CD14-positive monocyte (primary cell): ENCODE results near the gene GATA5. TPM values are rescaled to one million over a fixed set of nuclear protein-coding genes. Genes with fewer than 3 reads are reported as not detected.

ENCODE experiments used
- DNase-seq, 3 donors: peaks; one replicate each; pipeline ENCODE4 v3.0.0-alpha.2; 2011 to 2022
- H2AFZ ChIP-seq: 2 replicates; pipeline ENCODE4 v1.6.0; 2012; ENCODE audit warnings: mild to moderate bottlenecking, low read depth, low read length, inconsistent platforms; ENCODE audit not compliant: insufficient read depth, poor library complexity, severe bottlenecking
- H3K27ac ChIP-seq, 2 donors: 1 replicate in 1 of 2; 2 replicates in 1 of 2; pipeline ENCODE4 v1.5.1; 2012 to 2013; ENCODE audit warnings: low read length in 2 of 2, control low read depth in 1 of 2, inconsistent platforms in 1 of 2, low read depth in 1 of 2, mild to moderate bottlenecking in 1 of 2
- H3K27me3 ChIP-seq, 2 donors: one replicate each; pipeline versions ENCODE4 v1.6.0 to v1.6.1; 2011 to 2013; ENCODE audit warnings: low read length in 2 of 2; ENCODE audit not compliant: control insufficient read depth in 2 of 2, insufficient read depth in 2 of 2
- H3K36me3 ChIP-seq, 2 donors: replicated peaks in 1 of 2; 1 replicate in 1 of 2; 2 replicates in 1 of 2; pipeline versions ENCODE4 v1.5.1 to v1.6.1; 2012 to 2013; ENCODE audit warnings: low read length in 2 of 2, control low read depth in 1 of 2, inconsistent platforms in 1 of 2, mild to moderate bottlenecking in 1 of 2; ENCODE audit not compliant: insufficient read depth in 2 of 2, control insufficient read depth in 1 of 2
- H3K4me1 ChIP-seq, 2 donors: 1 replicate in 1 of 2; 2 replicates in 1 of 2; pipeline versions ENCODE4 v1.5.1 to v1.6.1; 2012 to 2013; ENCODE audit warnings: low read length in 2 of 2, control low read depth in 1 of 2, inconsistent platforms in 1 of 2, mild to moderate bottlenecking in 1 of 2, moderate library complexity in 1 of 2; ENCODE audit not compliant: insufficient read depth in 2 of 2, control insufficient read depth in 1 of 2
- H3K4me2 ChIP-seq: replicated peaks from 2 replicates; pipeline ENCODE3; 2012; ENCODE audit warnings: low read length, moderate library complexity, mild to moderate bottlenecking; ENCODE audit not compliant: poor library complexity, severe bottlenecking; ENCODE audit errors: extremely low read depth
- H3K4me3 ChIP-seq, 3 experiments: fragments of 200-600 bp in 1 of 3; sonication (generic) in 1 of 3; replicated peaks in 1 of 3; 1 replicate in 2 of 3; 2 replicates in 1 of 3; pipeline ENCODE4 v1.5.1; 2011 to 2013; ENCODE audit warnings: low read length in 3 of 3, mild to moderate bottlenecking in 3 of 3, control low read depth in 2 of 3, low read depth in 2 of 3, inconsistent platforms in 1 of 3, moderate library complexity in 1 of 3
- H3K79me2 ChIP-seq: 2 replicates; pipeline ENCODE4 v1.6.0; 2012; ENCODE audit warnings: mild to moderate bottlenecking, control low read depth, inconsistent platforms, low read length, moderate library complexity; ENCODE audit not compliant: insufficient read depth
- H3K9ac ChIP-seq: 2 replicates; pipeline ENCODE4 v1.6.0; 2017; ENCODE audit warnings: low read length, mild to moderate bottlenecking; ENCODE audit not compliant: insufficient read depth, poor library complexity, severe bottlenecking
- H3K9me3 ChIP-seq, 2 donors: replicated peaks in 1 of 2; 1 replicate in 1 of 2; 2 replicates in 1 of 2; pipeline versions ENCODE4 v1.5.1 to v1.6.1; 2012 to 2013; ENCODE audit warnings: low read length in 2 of 2, control low read depth in 1 of 2; ENCODE audit not compliant: control insufficient read depth in 1 of 2, insufficient read depth in 1 of 2
- H4K20me1 ChIP-seq: 2 replicates; pipeline ENCODE4 v1.6.0; 2012; ENCODE audit warnings: mild to moderate bottlenecking, low read length, control low read depth, moderate library complexity; ENCODE audit not compliant: insufficient read depth
- H3K27ac Mint-ChIP-seq, 7 donors: one replicate each; pipeline ENCODE4 v1.8.0; 2020; ENCODE audit warnings: mild to moderate bottlenecking in 7 of 7, mixed read lengths in 7 of 7, moderate library complexity in 6 of 7, inconsistent platforms in 2 of 7
- H3K27me3 Mint-ChIP-seq, 3 donors: one replicate each; pipeline ENCODE4 v1.8.0; 2021 to 2022; ENCODE audit warnings: low read depth in 3 of 3, mild to moderate bottlenecking in 3 of 3, mixed read lengths in 3 of 3, moderate library complexity in 3 of 3, inconsistent platforms in 1 of 3
- H3K36me3 Mint-ChIP-seq, 2 donors: one replicate each; pipeline ENCODE4 v1.8.0; 2020; ENCODE audit warnings: mixed read lengths in 2 of 2, inconsistent platforms in 1 of 2, mild to moderate bottlenecking in 1 of 2
- H3K4me1 Mint-ChIP-seq: one replicate; pipeline ENCODE4 v1.8.0; 2020; ENCODE audit warnings: mild to moderate bottlenecking, mixed read lengths
- H3K4me3 Mint-ChIP-seq, 2 donors: one replicate each; pipeline ENCODE4 v1.8.0; 2020; ENCODE audit warnings: mild to moderate bottlenecking in 2 of 2, mixed read lengths in 2 of 2, moderate library complexity in 1 of 2
- H3K9me3 Mint-ChIP-seq, 7 donors: one replicate each; pipeline ENCODE4 v1.8.0; 2020 to 2022; ENCODE audit warnings: mixed read lengths in 7 of 7, mild to moderate bottlenecking in 6 of 7, moderate library complexity in 6 of 7, inconsistent platforms in 2 of 7
- CTCF ChIP-seq: fragments of 200-600 bp; IDR thresholded peaks from one replicate; pipeline ENCODE4 v1.8.0; 2022; ENCODE audit warnings: antibody characterized with exemption, mild to moderate bottlenecking
- WGBS: methylation state at CpG from one replicate; pipeline ENCODE4 v1.1.5; 2013; ENCODE audit warnings: missing lambda C conversion rate; ENCODE audit not compliant: insufficient coverage; 5-methylcytosine and 5-hydroxymethylcytosine counted together
- intact Hi-C, 2 donors: fragments of 100-400 bp; cut with micrococcal nuclease; formaldehyde crosslinking; loops; one replicate each; pipeline versions ENCODE4 v1.15.0 to v1.15.1; 2023
- polyA plus RNA-seq, 3 donors: library from polyadenylated mRNA; depleted of rRNA in 1 of 3; unstranded in 2 of 3; stranded (reverse) in 1 of 3; fragments of 300-500 nt in 2 of 3; fragments of >200 nt in 1 of 3; fragmentation: Illumina TruSeq in 2 of 3; gene quantifications; 1 replicate in 2 of 3; 2 replicates in 1 of 3; pipeline ENCODE4 v1.2.3, GENCODE V29; 2012 to 2021

GATA5 gene
- polyA plus RNA-seq, 3 donors, result not detected

GRCh38 chr20:62425281-62426058 is 50.3 kb downstream of the GATA5 start:
- H3K27ac Mint-ChIP-seq, result no peak overlapping the region
- no peak overlapping the region for H3K4me3 Mint-ChIP-seq
- Histone ChIP-seq H3K9me3 (peaks cover 0 to 5% of the 10 kb centered on the region in 2 donors), H2AFZ (no peak overlapping the region), H3K4me1 (no peaks in the 10 kb centered on the region), H3K4me2 (no peak overlapping the region), H3K27ac (no peak overlapping the region), H3K79me2 (no peaks in the 10 kb centered on the region), H3K36me3 (no peaks in the 10 kb centered on the region), H3K4me3 (no peak overlapping the region), H3K27me3 (no peaks in the 10 kb centered on the region), H4K20me1 (no peaks in the 10 kb centered on the region), H3K9ac (no peak overlapping the region)
- no peak for TF ChIP-seq CTCF
- H3K9me3 Mint-ChIP-seq, result peaks cover 0 to 5% (median 0%) of the 10 kb centered on the region in 7 donors
- intact Hi-C loops, result no loop called here
- 90% methylated on average over 20 of the region's 21 CpGs for WGBS
- H3K27me3 Mint-ChIP-seq, result peaks cover 2 to 14% (median 7%) of the 10 kb centered on the region in 3 donors
- H3K36me3 Mint-ChIP-seq, result no peaks in the 10 kb centered on the region
- H3K4me1 Mint-ChIP-seq, result no peaks in the 10 kb centered on the region
- DNase-seq, result no peak

DNA sequence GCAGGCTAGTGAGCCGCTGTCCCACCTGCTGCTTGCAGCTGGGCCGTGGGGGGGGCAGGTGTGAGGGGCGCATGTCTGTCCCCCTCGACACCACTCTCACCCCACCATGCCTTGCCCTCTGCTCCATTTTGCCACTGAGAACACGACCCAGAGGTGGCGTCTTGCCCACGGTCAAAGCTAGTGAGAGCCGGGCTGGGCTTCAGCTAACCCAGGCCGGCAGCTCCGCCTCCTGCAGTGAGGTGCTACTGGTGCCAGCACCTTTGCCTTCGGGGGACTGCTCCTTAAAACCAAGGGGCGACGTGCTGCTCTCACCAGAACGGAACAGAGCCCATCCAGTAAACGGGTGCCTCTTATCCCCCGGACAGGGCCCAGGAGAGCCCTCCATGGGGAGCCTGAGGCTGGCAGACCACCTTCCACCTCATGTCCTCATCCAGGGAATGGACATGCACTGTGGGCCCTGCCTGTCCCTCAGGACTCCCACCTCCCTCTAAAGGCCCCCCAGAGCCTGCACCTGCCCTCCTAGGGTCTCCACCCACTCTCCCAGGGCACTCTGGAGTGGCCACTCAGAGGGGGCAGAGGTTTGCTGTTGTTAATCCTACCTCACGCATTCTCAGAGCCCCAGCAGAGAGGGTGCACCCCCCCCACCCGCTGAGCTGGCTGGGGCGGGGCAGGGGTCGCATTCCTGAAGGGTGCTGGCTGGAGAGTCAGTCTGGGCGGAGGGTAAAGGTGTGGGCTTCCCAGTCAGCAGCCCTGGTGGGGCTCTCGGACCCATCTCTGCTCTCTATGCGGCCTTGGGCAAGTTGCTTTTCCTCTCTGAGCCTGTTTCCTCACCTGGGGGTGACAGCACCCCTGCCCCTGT is 51.3 kb downstream of the GATA5 start:
- Mint-ChIP-seq H3K9me3 (peaks cover 0 to 5% (median 0%) of the 10 kb centered on the region in 7 donors), H3K27me3 (peaks cover 3 to 16% (median 7%) of the 10 kb centered on the region in 3 donors)
- intact Hi-C loops, result no loop called here

More for the DNA sequence above, 51.3 kb downstream of the GATA5 start:
- no peaks in the 10 kb centered on the region for H3K36me3 Mint-ChIP-seq
- no peak for TF ChIP-seq CTCF
- Histone ChIP-seq H3K4me1 (no peaks in the 10 kb centered on the region), H3K4me3 (no peak overlapping the region), H2AFZ (no peak overlapping the region), H3K36me3 (no peaks in the 10 kb centered on the region), H3K27me3 (no peaks in the 10 kb centered on the region), H3K79me2 (no peaks in the 10 kb centered on the region), H3K9me3 (peaks cover 0 to 5% of the 10 kb centered on the region in 2 donors), H3K4me2 (no peak overlapping the region), H3K9ac (no peak overlapping the region), H3K27ac (no peak overlapping the region), H4K20me1 (no peaks in the 10 kb centered on the region)
- no peak for DNase-seq
- H3K4me3 Mint-ChIP-seq, result no peak overlapping the region
- 77% methylated on average over 17 of the region's 23 CpGs for WGBS
- no peaks in the 10 kb centered on the region for H3K4me1 Mint-ChIP-seq
- no peak overlapping the region for H3K27ac Mint-ChIP-seq
